NT2/D1 (cell line): ENCODE results near the gene PANK3.

Experiments used
- YY1 ChIP-seq: IDR thresholded peaks from 2 replicates; pipeline ENCODE4 v1.6.1; 2011; ENCODE audit not compliant: insufficient read length, insufficient read depth
- ZNF274 ChIP-seq: IDR thresholded peaks from 2 replicates; pipeline ENCODE4 v1.6.1; 2011; ENCODE audit warnings: mild to moderate bottlenecking, low read depth, low read length

DNA sequence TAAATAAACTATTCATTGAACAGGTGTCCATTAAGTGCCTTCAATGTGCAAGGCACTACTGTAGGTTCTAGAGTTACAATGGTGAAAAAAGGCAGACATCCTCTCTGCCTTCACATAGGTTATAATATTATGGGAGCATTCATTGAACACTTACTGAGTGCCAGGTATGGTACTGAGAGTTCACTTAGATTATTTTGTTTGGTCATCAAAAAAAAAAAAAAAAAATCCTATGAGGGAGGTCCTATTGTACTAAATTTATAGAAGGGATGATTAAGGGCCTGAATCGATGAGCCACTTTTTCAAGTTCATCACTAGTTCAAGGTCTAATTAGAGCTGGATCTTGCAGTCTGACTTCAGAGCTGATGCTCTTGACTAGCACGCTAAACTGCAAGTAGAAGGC lies 22.8 kb upstream of the PANK3 start:
- TF ChIP-seq ZNF274 (no peak), YY1 (no peak)
